SKM-1 (cell line): ENCODE measurements around the gene MBD3L3.
"Not testable (repeated sequence)": the region's sequence is repeated elsewhere in the genome, so short reads cannot be mapped to it uniquely, and the experiment has no call there.

Experiments used
- DNase-seq: peaks from one replicate; lab custom pipeline; 2025; ENCODE audit not compliant: unreplicated experiment; lab: John Stamatoyannopoulos, UW

Gene MBD3L3

DNA sequence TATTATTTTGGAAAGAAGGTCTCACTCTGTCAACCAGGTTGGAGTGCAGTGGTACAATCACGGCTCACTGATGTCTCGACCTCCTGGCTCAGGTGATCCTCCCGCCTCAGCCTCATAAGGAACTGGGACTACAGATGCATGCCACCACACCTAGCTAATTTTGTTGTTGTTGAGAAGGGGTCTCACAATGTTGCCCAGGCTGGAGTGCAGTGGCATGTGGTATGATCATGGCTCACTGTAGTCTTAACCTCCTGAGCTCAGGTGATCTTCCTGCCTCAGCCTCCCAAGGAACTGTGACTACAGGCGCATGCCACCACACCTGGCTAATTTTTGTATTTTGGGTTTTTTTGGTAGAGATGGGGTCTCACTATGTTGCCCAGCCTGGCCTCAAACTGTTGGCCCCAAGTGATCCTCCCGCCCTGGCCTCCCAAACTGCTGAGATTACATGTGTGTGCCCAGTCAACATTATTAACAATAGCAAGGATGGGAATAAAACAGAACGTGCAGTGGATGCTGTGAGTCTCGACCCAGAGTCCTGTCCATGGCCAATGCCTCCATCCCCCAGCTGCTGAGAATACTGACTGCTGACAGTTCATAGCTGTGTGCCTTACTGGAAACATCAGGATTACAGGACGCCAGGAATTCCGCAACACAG lies 5.4 kb upstream of the MBD3L3 start:
- no peak for DNase-seq

DNA sequence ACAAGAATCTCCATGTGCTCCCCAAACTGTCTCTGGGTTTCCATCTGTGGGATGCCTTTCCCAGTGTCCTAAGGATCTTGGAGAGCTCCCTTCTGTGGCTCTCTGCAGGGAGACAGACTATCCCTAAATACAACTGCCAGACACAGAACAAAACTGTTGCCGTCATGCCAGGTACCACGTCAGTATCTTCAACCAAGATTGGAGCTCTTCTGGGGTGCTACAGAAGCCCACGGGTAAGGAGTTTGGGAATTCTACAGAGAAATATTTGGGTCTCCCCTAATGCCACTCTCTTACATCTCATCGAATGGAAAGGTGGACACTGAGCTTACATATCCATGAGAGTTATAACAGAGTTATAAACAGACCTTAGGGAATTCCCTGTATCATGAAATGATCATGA lies 4.9 kb upstream of the MBD3L3 start:
- no peak for DNase-seq

DNA sequence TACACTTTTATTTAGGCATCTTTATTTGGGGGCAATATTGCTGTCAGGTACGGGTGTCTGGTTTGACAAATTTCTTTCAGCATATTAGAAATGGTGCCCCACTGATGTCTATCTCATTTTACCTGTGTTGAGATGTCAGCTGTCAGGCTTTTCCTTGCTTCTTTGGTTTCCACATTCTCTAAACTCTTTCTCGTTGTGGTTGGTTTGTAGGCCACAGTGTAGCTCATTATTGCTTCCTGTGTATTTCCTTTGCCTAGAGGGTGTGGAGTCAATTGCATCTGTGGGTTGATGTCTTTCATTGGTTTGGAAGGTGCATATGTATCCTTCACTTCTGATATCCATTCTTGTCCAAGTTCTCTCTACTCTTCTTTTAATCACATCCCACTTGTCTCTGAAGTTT lies 1.5 kb upstream of the MBD3L3 start:
- DNase-seq, result not testable (repeated sequence)

DNA sequence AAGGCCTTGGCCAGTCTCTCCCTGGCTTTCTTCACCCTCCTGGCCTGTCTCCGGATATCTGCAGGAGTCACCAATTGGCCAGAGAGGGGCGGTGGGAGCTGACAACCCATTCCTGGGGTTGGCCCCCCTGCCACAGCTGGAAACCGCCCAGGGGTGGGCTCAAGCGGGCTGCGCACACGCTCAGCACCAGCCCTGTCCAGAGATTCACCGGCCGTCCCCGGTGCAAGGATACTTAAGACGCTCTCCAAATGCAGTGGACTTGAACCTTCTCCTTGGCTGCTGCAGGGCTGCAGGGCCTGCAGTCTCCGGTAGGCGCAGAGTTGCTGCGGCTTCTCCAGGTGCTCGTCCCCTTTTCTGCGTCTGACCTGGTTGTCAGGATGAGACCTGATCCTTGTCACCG lies 2.1 kb downstream of the MBD3L3 start:
- DNase-seq, result not testable (repeated sequence)

DNA sequence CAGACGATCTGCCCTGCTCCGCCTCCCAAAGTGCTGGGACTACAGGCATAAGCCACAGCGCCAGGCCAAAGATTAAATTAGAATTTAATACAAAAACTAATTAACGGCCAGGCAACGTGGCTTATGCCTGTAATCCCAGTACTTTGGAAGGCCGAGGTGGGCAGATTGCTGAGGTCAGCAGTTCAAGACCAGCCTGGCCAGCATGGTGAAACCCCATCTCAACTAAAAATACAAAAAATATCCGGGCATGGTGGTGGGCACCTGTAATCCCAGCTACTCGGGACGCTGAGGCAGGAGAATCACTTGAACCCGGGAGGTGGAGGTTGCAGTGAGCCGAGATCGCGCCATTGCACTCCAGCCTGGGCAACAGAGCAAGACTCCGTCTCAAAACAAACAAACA lies 2.8 kb downstream of the MBD3L3 start:
- not testable (repeated sequence) for DNase-seq

GRCh38 chr19:7054635-7055368 lies 3.7 kb downstream of the MBD3L3 start:
- DNase-seq, result not testable (repeated sequence)

GRCh38 chr19:7052896-7053295 lies 5.6 kb downstream of the MBD3L3 start:
- DNase-seq, result not testable (repeated sequence)

DNA sequence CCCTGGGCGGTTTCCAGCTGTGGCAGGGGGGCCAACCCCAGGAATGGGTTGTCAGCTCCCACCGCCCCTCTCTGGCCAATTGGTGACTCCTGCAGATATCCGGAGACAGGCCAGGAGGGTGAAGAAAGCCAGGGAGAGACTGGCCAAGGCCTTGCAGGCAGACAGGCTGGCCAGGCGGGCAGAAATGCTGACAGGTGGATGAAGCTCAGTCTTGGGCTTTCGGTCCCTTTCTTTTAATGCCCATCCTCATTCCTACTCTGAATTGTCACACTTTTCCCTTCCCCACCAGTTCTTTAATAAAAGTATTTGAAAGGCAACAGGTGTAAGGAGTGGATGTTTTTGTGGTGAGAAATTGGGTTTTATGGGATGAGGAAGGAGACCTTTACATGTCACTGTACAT lies 7.1 kb downstream of the MBD3L3 start:
- DNase-seq, result not testable (repeated sequence)

DNA sequence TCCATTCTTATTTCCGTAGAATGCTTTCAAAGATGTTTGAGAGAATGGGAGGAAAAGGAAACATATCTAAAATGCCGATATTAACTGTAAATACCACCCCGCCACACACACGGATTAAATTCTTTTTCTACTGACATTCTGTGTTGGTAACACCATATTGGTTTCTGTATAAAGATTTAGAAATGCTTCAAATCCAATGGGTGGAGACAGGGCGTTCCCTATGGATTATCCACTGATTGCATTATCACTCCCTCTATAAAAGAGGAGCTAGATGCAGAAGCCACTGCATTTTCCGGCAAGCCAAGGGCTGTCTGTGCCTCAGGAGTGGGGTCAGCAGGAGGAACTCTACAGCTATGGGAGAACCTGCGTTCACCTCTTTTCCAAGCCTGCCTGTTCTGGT lies 9.5 kb downstream of the MBD3L3 start, which contains the start of gene MBD3L2:
MBD3L2 (plus strand) TSS at position 301 of the 400 bp plus-strand sequence; CDS start at position 354, 53 bp downstream.
- DNase-seq, result not testable (repeated sequence)

DNA sequence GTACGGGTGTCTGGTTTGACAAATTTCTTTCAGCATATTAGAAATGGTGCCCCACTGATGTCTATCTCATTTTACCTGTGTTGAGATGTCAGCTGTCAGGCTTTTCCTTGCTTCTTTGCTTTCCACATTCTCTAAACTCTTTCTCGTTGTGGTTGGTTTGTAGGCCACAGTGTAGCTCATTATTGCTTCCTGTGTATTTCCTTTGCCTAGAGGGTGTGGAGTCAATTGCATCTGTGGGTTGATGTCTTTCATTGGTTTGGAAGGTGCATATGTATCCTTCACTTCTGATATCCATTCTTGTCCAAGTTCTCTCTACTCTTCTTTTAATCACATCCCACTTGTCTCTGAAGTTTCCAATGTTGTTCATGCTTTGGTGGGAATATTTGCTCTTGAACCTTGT lies 16.9 kb downstream of the MBD3L3 start:
- DNase-seq, result not testable (repeated sequence)

DNA sequence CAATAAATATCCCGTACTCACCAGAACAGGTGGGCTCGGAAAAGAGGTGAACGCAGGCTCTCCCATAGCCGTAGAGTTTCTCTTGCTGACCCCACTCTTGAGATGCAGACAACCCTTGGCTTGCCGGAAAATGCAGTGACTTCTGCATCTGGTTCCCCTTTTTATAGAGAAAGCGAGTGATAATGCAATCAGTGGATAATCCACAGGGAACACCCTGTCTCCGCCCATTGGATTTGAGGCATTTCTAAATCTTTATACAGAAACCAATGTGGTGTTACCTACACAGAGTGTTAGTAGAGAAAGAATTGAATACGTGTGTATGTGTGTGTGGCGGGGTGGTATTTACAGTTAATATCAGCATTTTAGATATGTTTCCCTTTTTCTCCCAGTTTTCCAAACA lies 18.4 kb downstream of the MBD3L3 start, which contains the start of gene MBD3L4:
MBD3L4 (minus strand) TSS at position 101 of the 400 bp plus-strand sequence; CDS start at position 66, 35 bp downstream.
- DNase-seq, result not testable (repeated sequence)

DNA sequence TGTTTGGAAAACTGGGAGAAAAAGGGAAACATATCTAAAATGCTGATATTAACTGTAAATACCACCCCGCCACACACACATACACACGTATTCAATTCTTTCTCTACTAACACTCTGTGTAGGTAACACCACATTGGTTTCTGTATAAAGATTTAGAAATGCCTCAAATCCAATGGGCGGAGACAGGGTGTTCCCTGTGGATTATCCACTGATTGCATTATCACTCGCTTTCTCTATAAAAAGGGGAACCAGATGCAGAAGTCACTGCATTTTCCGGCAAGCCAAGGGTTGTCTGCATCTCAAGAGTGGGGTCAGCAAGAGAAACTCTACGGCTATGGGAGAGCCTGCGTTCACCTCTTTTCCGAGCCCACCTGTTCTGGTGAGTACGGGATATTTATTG lies 28.2 kb downstream of the MBD3L3 start, which contains the start of gene MBD3L5:
MBD3L5 (plus strand) TSS at position 301 of the 400 bp plus-strand sequence; CDS start at position 335, 34 bp downstream.
- not testable (repeated sequence) for DNase-seq

- DNase-seq, result not testable (repeated sequence)
These were observed 29.7 kb downstream of the MBD3L3 start for GRCh38 chr19:7028790-7029189.

GRCh38 chr19:7021331-7021730 lies 37.1 kb downstream of the MBD3L3 start, which contains the start of gene MBD3L2B:
TSS of gene MBD3L2B (minus strand) at chr19:7021431. CDS start at chr19:7021397, 34 bp downstream.
- DNase-seq, result not testable (repeated sequence)

DNA sequence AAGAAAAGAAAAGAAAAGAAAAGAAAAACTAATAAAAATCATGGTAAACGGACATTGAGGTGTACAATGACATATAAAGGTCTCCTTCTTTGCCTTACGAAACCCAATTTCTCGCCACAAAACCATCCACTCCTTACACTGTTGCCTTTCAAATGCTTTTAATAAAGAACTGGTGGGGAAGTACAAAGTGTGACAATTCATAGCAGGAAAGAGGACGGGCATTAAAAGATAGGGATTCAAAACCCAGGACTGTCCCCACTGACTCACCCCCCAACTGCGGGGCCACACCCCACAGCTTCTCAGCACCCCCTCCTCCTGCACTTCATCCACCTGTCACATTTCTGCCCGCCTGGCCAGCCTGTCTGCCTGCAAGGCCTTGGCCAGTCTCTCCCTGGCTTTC lies 39.6 kb downstream of the MBD3L3 start:
- DNase-seq, result no peak

DNA sequence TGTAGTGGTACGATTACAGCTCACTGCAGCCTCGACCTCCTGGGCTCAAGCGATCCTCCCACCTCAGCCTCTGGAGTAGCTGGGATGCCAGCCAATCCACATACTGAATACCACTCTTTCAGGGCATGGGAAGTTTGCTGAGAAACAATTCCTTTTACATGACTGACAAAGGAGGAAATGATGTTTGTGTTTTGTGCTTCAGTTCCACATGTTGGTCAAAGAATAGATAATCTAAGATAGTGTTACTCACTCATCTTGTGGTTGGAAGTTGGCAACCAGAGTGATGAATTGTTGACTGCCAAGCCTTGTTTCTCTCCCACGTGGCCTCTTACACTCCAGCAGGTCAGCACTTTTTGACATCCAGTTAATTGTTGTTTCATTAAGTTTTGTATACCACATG lies 44.8 kb downstream of the MBD3L3 start:
- DNase-seq, result no peak

GRCh38 chr19:7010722-7011593 lies 47.5 kb downstream of the MBD3L3 start:
- no peak for DNase-seq

- no peak for DNase-seq
These were observed 50.6 kb downstream of the MBD3L3 start for GRCh38 chr19:7007859-7008258.
